Measurements from ENCODE around the gene KHNYN. TPM values are rescaled to one million over a fixed set of nuclear protein-coding genes. Genes with fewer than 3 reads are reported as not detected.
"Not testable (repeated sequence)": the region's sequence is repeated elsewhere in the genome, so short reads cannot be mapped to it uniquely, and the experiment has no call there.

Gene KHNYN
- total and polyA plus RNA-seq, 9 donors, result 35.1 to 84.8 (median 65.2) TPM

- Histone ChIP-seq H3K4me3 (no peak overlapping the region), H3K9me3 (no peaks in the 10 kb centered on the region), H3K27me3 (no peaks in the 10 kb centered on the region), H3K4me1 (ENCODE audit: insufficient read depth) (no peaks in the 10 kb centered on the region), H3K27ac (no peak overlapping the region), H3K36me3 (no peaks in the 10 kb centered on the region)
- WGBS, 3 donors, result 85 to 90% (median 86%) methylated on average over 4 of the region's 4 CpGs
- TF ChIP-seq CTCF (IDR thresholded peaks at IDR 0.05), result no peak
- DNase-seq, result no peak
- intact Hi-C loops (cut with DNase I), result no loop called here
Measured at GRCh38 chr14:24475261-24475660, 45.5 kb downstream of the KHNYN start.

- H3K27ac ChIP-seq; H3K4me1 ChIP-seq (ENCODE audit: insufficient read depth); H3K9me3 ChIP-seq; H3K27me3 ChIP-seq; DNase-seq; H3K36me3 ChIP-seq; H3K4me3 ChIP-seq; intact Hi-C loops (cut with DNase I): not testable (repeated sequence)
- WGBS, 3 donors, result 31 to 86% (median 33%) methylated on average over 1 of the region's 1 CpG
Measured at GRCh38 chr14:24479999-24480398, 50.2 kb downstream of the KHNYN start.

GRCh38 chr14:24481622-24482324, 52.0 kb downstream of the KHNYN start:
- Histone ChIP-seq H3K4me3 (no peak overlapping the region), H3K4me1 (ENCODE audit: insufficient read depth) (no peaks in the 10 kb centered on the region), H3K27ac (no peak overlapping the region), H3K9me3 (no peaks in the 10 kb centered on the region), H3K27me3 (no peaks in the 10 kb centered on the region), H3K36me3 (no peaks in the 10 kb centered on the region)
- no peak for TF ChIP-seq EP300 (IDR thresholded peaks at IDR 0.05)
- no peak for TF ChIP-seq CTCF (IDR thresholded peaks at IDR 0.05)
- no peak for TF ChIP-seq POLR2A (IDR thresholded peaks at IDR 0.05)
- WGBS, 3 donors, result 57 to 59% (median 58%) methylated on average over 23 of the region's 23 CpGs
- DNase-seq, result no peak
- intact Hi-C loops (cut with DNase I), result no loop called here

- intact Hi-C loops (cut with DNase I); DNase-seq: not testable (repeated sequence)
Measured at GRCh38 chr14:24482699-24483303, 53.0 kb downstream of the KHNYN start.

GRCh38 chr14:24483604-24484252, 54.0 kb downstream of the KHNYN start:
- no peaks in the 10 kb centered on the region for H3K36me3 ChIP-seq
- H3K9me3 ChIP-seq, result no peaks in the 10 kb centered on the region
- TF ChIP-seq EP300 (IDR thresholded peaks at IDR 0.05) (no peak), POLR2A (IDR thresholded peaks at IDR 0.05) (no peak)
- H3K4me1 ChIP-seq (ENCODE audit: insufficient read depth), result no peaks in the 10 kb centered on the region
- H3K4me3 ChIP-seq, result no peak overlapping the region
- intact Hi-C loops (cut with DNase I), result no loop called here
- no peak overlapping the region for H3K27ac ChIP-seq
- DNase-seq, result no peak
- 62 to 66% (median 62%) methylated on average over 4 of the region's 4 CpGs for WGBS, 3 donors
- H3K27me3 ChIP-seq, result no peaks in the 10 kb centered on the region

More at GRCh38 chr14:24482699-24483303, 53.0 kb downstream of the KHNYN start:
- not testable (repeated sequence) for H3K27ac ChIP-seq; H3K27me3 ChIP-seq; H3K36me3 ChIP-seq; H3K9me3 ChIP-seq; H3K4me1 ChIP-seq (ENCODE audit: insufficient read depth); H3K4me3 ChIP-seq
- 60 to 71% (median 67%) methylated on average over 2 of the region's 2 CpGs for WGBS, 3 donors

Other genes with a start within 250 kb of the KHNYN start
- gene IPO4, start 241.1 kb upstream of the KHNYN start, total RNA-seq, result 10 to 100 TPM; 12.3 to 50.9 (median 34.0) TPM
- 10 to 100 TPM in 1 of 2 donors, 1 to 10 TPM in 1; 5.6 to 11.3 TPM for gene IPO4, start 241.1 kb upstream of the KHNYN start, polyA plus RNA-seq
- gene TM9SF1, start 234.5 kb upstream of the KHNYN start, total RNA-seq, result 10 to 100 TPM; 34.9 to 65.6 (median 44.9) TPM
- gene TM9SF1, start 234.5 kb upstream of the KHNYN start, polyA plus RNA-seq, result 10 to 100 TPM; 32.3 to 40.0 TPM
- gene TSSK4, start 224.3 kb upstream of the KHNYN start, total RNA-seq, result 1 to 10 TPM in 2 of 7 donors, under 1 TPM in 2, not detected in 3; 0.45 to 1.1 (median 0.90) TPM
- under 1 TPM in 1 of 2 donors, not detected in 1; 0.06 TPM for gene TSSK4, start 224.3 kb upstream of the KHNYN start, polyA plus RNA-seq
- gene CHMP4A, start 216.5 kb upstream of the KHNYN start, total RNA-seq, result 10 to 100 TPM; 26.8 to 57.5 (median 41.0) TPM
- gene CHMP4A, start 216.5 kb upstream of the KHNYN start, polyA plus RNA-seq, result 100 to 1,000 TPM in 1 of 2 donors, 10 to 100 TPM in 1; 56.1 to 105 TPM
- 10 to 100 TPM; 15.5 to 27.7 (median 18.1) TPM for gene MDP1, start 213.9 kb upstream of the KHNYN start, total RNA-seq
- gene MDP1, start 213.9 kb upstream of the KHNYN start, polyA plus RNA-seq, result 10 to 100 TPM; 19.4 to 32.6 TPM
- gene NEDD8, start 197.6 kb upstream of the KHNYN start, total RNA-seq, result 100 to 1,000 TPM in 6 of 7 donors, 10 to 100 TPM in 1; 69.7 to 155 (median 124) TPM
- gene NEDD8, start 197.6 kb upstream of the KHNYN start, polyA plus RNA-seq, result 100 to 1,000 TPM; 180 to 301 TPM
- 10 to 100 TPM; 46.2 to 64.7 (median 57.7) TPM for gene GMPR2, start 197.0 kb upstream of the KHNYN start, total RNA-seq
- gene GMPR2, start 197.0 kb upstream of the KHNYN start, polyA plus RNA-seq, result 10 to 100 TPM; 66.3 to 85.7 TPM
- gene TINF2, start 187.3 kb upstream of the KHNYN start, total RNA-seq, result 10 to 100 TPM; 45.8 to 87.2 (median 58.5) TPM
- gene TINF2, start 187.3 kb upstream of the KHNYN start, polyA plus RNA-seq, result 10 to 100 TPM; 36.5 to 72.0 TPM
- 100 to 1,000 TPM in 1 of 7 donors, 1 to 10 TPM in 6; 3.1 to 152 (median 8.0) TPM for gene TGM1, start 166.8 kb upstream of the KHNYN start, total RNA-seq
- gene TGM1, start 166.8 kb upstream of the KHNYN start, polyA plus RNA-seq, result 1 to 10 TPM; 1.1 to 1.7 TPM
- 10 to 100 TPM; 19.7 to 48.3 (median 23.2) TPM for gene RABGGTA, start 158.4 kb upstream of the KHNYN start, total RNA-seq
- 10 to 100 TPM in 1 of 2 donors, 1 to 10 TPM in 1; 7.9 to 20.1 TPM for gene RABGGTA, start 158.4 kb upstream of the KHNYN start, polyA plus RNA-seq
- gene DHRS1, start 130.2 kb upstream of the KHNYN start, total RNA-seq, result 10 to 100 TPM; 16.0 to 35.6 (median 21.4) TPM
- 10 to 100 TPM; 12.8 to 17.9 TPM for gene DHRS1, start 130.2 kb upstream of the KHNYN start, polyA plus RNA-seq
- 10 to 100 TPM; 12.0 to 28.6 (median 22.5) TPM for gene NOP9, start 130.1 kb upstream of the KHNYN start, total RNA-seq
- 10 to 100 TPM in 1 of 2 donors, 1 to 10 TPM in 1; 9.2 to 22.1 TPM for gene NOP9, start 130.1 kb upstream of the KHNYN start, polyA plus RNA-seq
- 10 to 100 TPM; 13.8 to 38.4 (median 22.6) TPM for gene CIDEB, start 122.0 kb upstream of the KHNYN start, total RNA-seq
- 10 to 100 TPM; 17.1 to 29.0 TPM for gene CIDEB, start 122.0 kb upstream of the KHNYN start, polyA plus RNA-seq
- gene LTB4R2, start 119.8 kb upstream of the KHNYN start, total RNA-seq, result 10 to 100 TPM in 1 of 7 donors, 1 to 10 TPM in 6; 4.5 to 10.1 (median 5.5) TPM
- gene LTB4R2, start 119.8 kb upstream of the KHNYN start, polyA plus RNA-seq, result 1 to 10 TPM in 1 of 2 donors, under 1 TPM in 1; 0.85 to 1.8 TPM
- 1 to 10 TPM; 4.4 to 9.4 (median 7.7) TPM for gene LTB4R, start 118.5 kb upstream of the KHNYN start, total RNA-seq
- gene LTB4R, start 118.5 kb upstream of the KHNYN start, polyA plus RNA-seq, result 1 to 10 TPM; 2.9 to 7.1 TPM
- gene ADCY4, start 94.9 kb upstream of the KHNYN start, total RNA-seq, result 10 to 100 TPM in 5 of 7 donors, 1 to 10 TPM in 2; 7.8 to 33.3 (median 11.3) TPM
- 10 to 100 TPM; 15.0 to 19.7 TPM for gene ADCY4, start 94.9 kb upstream of the KHNYN start, polyA plus RNA-seq
- 1 to 10 TPM in 5 of 7 donors, under 1 TPM in 2; 0.61 to 3.2 (median 1.1) TPM for gene RIPK3, start 90.0 kb upstream of the KHNYN start, total RNA-seq
- gene RIPK3, start 90.0 kb upstream of the KHNYN start, polyA plus RNA-seq, result 1 to 10 TPM; 1.5 to 2.8 TPM
- gene NFATC4, start 61.8 kb upstream of the KHNYN start, total RNA-seq, result 100 to 1,000 TPM in 5 of 7 donors, 10 to 100 TPM in 2; 74.1 to 288 (median 186) TPM
- gene NFATC4, start 61.8 kb upstream of the KHNYN start, polyA plus RNA-seq, result 100 to 1,000 TPM in 1 of 2 donors, 10 to 100 TPM in 1; 25.9 to 157 TPM
- gene NYNRIN, start 31.0 kb upstream of the KHNYN start, total RNA-seq, result 10 to 100 TPM; 22.5 to 76.0 (median 63.6) TPM
- 10 to 100 TPM; 22.0 to 26.2 TPM for gene NYNRIN, start 31.0 kb upstream of the KHNYN start, polyA plus RNA-seq
- gene CBLN3, start 286 bp upstream of the KHNYN start, total RNA-seq, result 10 to 100 TPM in 1 of 7 donors, 1 to 10 TPM in 6; 2.0 to 10.5 (median 4.7) TPM
- gene CBLN3, start 286 bp upstream of the KHNYN start, polyA plus RNA-seq, result 1 to 10 TPM; 5.8 to 7.5 TPM
- gene SDR39U1, start 12.8 kb downstream of the KHNYN start, total RNA-seq, result 10 to 100 TPM; 46.2 to 68.8 (median 62.4) TPM
- gene SDR39U1, start 12.8 kb downstream of the KHNYN start, polyA plus RNA-seq, result 10 to 100 TPM; 33.4 to 65.7 TPM
- gene CMA1, start 78.3 kb downstream of the KHNYN start, total RNA-seq, result under 1 TPM in 2 of 7 donors, not detected in 5; 0.27 to 0.69 TPM
- 1 to 10 TPM in 1 of 2 donors, under 1 TPM in 1; 0.30 to 4.6 TPM for gene CMA1, start 78.3 kb downstream of the KHNYN start, polyA plus RNA-seq
- 1 to 10 TPM in 3 of 7 donors, under 1 TPM in 1, not detected in 3; 0.34 to 1.4 (median 1.2) TPM for gene CTSG, start 146.3 kb downstream of the KHNYN start, total RNA-seq
- gene CTSG, start 146.3 kb downstream of the KHNYN start, polyA plus RNA-seq, result 1 to 10 TPM; 2.0 to 7.5 TPM
- under 1 TPM in 4 of 7 donors, not detected in 3; 0.47 to 0.80 (median 0.51) TPM for gene GZMH, start 179.7 kb downstream of the KHNYN start, total RNA-seq
- 1 to 10 TPM in 1 of 2 donors, under 1 TPM in 1; 0.25 to 6.6 TPM for gene GZMH, start 179.7 kb downstream of the KHNYN start, polyA plus RNA-seq
- 1 to 10 TPM in 3 of 7 donors, under 1 TPM in 1, not detected in 3; 0.25 to 2.6 (median 1.7) TPM for gene GZMB, start 204.2 kb downstream of the KHNYN start, total RNA-seq
- 1 to 10 TPM in 1 of 2 donors, under 1 TPM in 1; 0.45 to 4.0 TPM for gene GZMB, start 204.2 kb downstream of the KHNYN start, polyA plus RNA-seq

All from ovary (tissue), 9 donors.